Bone marrow (tissue), 2 donors: ENCODE results near the gene IGSF21.
"Not testable (repeated sequence)": the region's sequence is repeated elsewhere in the genome, so short reads cannot be mapped to it uniquely, and the experiment has no call there.

ENCODE experiments used
- DNase-seq, 2 donors: peaks; one replicate each; lab custom pipeline; 2025; lab: John Stamatoyannopoulos, UW

The IGSF21 gene

DNA sequence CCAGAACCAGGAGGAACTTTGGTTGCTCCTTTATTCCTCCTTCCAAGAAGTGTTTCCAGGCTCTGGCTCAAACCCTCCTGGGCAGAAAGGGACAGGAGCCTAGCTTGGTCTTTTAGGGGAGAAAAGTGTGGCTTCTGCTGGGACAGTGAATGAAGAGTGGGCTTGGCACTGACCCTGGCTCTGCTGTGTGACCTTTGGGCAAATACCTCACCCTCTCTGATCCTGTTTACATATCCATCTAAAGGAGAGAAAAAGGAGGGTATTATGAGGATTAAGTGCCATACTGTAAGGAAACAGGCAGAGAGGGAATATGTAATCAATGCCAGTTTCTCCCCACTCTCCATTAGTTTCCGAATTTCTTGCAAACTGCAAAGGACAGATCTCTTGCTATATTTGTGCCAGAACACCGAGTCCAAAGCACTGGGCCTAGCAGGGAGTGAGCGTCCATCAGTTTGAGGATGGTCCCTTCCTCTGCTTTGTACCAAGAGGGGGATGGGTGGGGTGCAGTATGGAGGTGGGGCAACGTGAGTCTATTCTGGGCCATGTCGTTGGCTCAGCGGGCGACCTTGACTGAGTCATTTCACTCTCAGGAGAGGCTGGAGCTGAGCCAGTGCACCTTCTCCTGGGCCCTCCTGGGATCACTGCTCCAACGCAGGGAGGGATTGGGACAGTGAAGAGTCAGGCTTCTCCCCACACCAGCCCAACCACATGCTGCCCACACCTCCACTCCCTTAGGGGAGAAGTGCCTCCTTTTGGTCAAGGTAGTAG, 38.4 kb downstream of the IGSF21 start:
- no peak for DNase-seq

DNA sequence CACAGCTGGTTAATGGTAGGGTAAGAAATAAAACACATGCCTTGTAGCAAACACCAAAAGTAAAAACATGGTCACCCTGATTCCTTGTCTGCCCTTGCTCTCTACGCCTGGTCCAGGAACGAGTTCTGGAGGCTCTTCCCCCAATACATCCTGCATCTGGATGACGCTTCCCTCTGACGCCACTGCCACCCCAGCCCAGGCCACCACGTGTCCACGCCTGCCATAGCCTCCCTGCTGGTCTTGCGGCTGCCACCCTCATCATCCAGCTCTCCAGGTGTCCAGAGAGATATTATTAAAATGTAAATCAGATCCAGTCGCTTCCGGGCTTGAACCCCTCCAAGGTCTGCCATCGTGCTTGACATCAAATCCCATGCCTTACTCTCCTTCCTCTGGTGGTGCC, 39.3 kb downstream of the IGSF21 start:
- DNase-seq, result no peak

DNA sequence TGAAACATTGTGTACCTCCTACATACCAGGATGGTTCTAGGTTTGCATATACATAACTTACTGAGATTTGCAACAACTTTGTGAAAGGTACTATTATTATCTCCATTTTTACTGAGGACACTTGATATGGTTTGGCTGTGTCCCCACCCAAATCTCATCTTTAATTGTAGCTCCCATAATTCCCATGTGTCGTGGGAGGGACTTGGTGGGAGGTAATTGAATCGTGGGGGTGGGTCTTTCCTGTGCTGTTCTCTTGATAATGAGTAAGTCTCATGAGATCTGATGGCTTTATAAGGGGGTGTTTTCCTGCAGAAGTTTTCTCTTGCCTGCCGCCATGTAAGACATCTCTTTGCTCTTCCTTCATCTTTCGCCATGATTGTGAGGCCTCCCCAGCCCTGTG, 40.1 kb downstream of the IGSF21 start:
- DNase-seq, result no peak

DNA sequence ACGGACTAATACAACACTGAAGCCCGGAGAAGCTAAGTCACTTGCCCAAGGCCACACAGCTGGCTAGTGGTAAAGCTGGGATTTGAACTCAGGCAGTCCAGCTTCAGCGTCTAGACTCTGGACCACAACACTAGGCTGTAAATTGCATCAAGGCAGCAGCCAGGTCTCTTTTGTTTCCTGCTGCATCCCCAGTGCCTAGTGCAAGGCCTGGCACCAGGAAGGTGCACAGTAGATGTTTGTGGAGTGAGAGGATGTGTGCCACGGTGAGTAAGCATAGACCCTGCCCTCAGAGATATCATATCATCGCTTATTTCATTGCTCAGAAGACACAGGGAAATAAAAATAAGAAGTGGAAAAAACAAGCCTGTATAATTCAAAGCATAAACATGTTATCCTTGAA, 40.9 kb downstream of the IGSF21 start:
- no peak for DNase-seq

DNA sequence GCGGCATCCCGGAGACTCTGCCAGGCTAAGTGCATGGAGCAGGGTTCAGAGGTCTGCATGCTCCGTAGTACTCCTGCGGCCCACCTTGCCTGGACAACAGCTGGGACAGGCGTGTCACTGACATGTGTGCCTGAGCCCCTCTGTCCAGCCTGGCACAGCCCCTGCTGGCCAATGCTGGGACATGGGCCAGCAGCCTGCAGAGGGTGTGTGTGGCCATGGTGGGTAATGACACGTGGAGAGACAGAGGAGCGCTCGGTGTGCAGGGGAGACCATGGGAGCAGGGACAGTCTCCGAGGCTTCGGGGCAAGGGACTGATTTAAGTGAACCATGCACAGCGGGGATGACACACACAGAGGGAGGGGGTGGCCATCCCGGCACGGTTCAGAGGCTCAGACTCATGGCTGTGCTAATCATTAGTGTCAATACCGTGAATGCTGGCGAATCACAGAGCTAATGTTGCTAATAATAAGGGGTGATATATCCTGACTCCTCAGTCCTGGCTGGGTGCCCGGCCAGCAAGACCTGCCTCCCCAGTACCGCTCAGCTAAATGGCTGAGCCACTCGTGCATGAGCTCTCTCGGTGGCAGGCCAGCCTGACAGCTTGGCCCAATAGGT, 41.5 kb downstream of the IGSF21 start:
- no peak for DNase-seq

DNA sequence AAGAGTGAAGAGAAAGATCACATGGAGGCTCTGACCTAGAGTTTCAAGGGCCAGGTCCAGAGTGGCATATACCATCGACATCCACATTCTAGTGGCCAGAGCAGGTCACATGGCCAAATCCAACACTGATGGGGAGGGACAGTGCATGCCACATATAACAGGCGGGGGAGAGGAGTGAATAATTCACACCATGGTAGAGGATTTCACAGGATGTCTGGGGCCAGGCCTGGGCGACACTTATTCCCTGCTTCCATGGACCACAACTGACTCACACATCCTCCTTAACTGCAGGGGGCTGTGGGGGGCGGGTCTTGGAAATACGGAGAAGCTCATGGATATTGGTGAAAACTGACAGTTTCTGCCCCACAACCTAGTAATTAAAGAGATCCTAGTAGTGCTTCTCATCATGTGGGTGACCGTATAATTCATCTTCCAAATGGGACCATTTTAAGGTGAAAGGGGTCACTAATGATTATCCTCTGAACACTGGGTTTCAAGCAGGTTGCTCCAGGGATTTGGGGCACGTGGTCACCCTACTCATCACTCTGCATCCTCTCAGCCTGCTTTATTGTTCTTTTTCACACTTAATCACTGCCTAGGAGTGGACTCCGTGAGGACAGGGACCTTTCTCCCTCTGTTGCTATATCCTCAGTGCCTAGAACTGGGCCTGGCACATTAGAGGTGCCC, 44.0 kb downstream of the IGSF21 start:
- DNase-seq, result no peak

DNA sequence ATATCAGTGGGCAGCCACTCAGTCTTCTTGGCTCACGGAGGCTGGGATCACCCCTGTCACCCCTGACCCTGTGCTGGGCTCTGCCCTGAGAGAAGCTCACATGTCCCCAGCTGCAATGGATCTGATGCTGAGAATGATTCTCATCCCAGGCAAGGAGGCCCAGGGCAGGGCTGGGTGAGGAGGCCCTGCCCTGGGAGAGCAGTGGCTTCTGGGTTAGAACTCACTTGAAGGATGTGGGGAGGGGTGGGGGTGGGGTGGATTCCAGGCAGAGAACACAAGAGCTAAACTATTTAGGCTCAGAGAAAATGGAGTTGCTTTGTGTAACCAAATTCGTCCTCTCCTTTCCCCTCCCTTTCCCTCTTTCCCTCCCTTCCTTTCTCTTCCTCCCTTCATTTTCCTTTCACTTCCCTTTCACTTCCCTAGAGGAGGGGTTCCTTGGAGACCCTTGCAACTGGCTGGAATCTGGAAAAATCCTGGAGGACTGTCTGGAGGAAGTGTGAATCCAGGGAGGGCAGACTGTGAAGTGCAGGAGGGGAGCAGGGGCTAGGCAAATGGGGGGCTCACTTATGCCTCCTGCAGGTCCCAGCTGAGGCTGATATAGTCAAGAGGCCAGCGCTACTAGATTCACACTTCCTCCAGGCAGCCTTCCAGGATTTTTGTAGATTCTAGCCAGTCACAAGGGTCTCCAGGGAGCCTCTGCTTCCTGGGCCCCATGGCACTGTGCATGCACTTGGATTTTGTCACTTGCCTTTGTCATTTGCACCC, 47.0 kb downstream of the IGSF21 start:
- no peak for DNase-seq

DNA sequence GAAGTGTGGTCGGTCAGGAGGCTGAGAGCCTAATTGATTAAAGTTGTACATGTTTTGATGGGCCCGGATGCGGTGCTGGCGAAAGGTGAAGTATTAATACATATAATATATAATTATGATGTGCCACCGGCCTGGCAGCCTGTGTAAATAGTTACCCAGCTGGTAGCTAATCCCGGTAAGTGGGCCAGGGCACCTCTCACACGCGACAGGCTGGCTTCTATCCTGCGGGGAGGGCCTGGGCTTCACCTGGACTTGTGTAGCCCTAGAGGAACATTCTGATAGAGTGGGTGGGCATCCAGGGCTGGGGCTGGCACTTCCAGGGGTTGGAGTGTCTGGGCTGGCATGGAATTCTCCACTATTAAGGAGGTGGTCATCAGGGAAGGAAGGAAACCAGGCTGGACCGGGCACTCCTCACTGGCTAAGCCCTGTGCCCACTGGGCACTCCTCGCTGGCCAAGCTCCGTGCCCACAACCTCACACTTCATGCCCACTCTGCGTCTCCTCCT, 48.3 kb downstream of the IGSF21 start:
- no peak for DNase-seq

DNA sequence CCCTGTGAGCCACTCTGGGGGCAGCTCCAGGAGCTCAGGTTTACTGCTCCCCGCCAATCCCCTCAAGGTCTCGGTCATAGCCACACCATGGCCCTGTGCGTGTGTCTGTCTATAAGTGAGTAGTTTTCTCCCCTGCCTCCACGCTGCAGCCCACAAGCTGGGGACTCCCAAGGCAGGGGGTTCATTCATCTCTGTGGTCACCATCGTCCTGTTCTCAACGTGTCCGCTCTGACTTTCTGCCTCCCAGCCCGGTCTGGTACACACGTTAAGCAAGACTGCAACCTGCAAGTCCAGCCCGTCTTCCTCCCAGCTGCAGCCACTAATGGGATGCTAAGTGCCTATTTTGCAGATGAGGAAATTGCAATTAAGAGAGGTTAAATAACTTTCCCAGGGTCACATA, 49.8 kb downstream of the IGSF21 start:
- DNase-seq, result no peak

DNA sequence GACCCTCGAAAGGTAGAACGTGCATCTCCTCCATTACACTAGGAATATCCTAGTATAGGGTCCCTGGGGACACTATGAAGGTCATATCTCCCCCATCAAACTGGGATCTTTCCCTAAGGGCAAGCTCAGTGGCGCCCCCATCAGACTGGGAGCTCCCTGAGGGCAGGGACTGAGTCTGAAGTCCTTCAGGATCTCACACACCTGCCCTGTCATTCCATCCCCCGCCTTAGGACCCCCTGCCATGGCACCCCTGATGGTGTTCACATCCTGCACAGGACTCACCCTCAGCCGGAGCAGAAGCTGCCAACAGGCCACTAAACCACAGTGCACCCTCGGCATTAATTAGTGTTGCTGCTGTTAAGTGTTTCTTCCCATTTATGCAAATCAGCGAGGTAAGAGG, 50.4 kb downstream of the IGSF21 start:
- DNase-seq, result no peak

DNA sequence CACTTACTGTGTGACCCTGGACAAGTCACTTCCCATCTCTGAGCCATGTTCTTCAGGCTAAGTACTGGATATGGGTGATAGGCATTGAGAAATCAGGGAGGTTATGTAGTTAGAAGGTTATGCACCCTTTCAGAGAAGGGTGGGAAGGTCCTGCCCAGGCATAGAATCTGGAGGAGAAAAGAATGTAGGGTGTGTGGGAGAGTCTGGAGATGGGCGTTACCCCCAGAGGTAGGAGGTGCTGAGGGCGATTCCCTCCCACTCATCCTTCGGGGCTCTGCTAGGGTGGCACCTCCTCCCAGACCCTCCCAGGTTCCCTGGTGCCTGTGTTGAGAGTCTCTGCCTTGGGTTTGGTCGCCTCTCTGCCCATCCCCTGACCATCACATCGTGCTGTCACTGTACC, 51.1 kb downstream of the IGSF21 start:
- no peak for DNase-seq

DNA sequence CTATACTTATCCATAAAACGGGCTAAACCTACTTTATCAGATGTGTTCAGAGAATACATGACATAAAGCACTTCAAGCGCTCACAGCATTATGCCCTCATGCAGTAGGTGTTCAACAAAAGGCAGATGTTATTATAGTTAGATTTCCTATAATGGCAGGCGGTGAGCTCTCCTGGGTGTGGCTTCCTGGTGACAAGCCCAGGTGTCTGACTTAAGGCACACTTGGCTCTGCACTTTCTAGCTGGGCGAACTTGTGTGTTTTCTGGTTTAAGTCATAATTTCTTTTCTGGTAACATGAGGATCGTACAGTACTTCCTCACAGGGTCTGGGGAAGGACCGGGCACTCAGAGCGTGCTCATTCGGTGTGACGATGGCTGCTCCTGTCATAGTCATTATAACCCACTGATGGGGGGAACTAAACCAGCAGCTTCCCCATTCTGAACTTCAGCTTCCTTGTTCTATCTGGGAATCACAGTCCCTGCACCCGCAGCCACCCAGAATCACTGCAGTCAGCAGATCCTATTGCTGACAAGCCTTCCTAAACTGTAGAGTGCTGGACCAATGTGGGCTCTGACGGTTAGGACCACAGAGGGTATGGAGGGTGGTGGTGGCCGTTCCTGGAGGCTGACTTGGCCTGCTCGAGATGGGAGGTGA, 52.8 kb downstream of the IGSF21 start:
- no peak for DNase-seq

DNA sequence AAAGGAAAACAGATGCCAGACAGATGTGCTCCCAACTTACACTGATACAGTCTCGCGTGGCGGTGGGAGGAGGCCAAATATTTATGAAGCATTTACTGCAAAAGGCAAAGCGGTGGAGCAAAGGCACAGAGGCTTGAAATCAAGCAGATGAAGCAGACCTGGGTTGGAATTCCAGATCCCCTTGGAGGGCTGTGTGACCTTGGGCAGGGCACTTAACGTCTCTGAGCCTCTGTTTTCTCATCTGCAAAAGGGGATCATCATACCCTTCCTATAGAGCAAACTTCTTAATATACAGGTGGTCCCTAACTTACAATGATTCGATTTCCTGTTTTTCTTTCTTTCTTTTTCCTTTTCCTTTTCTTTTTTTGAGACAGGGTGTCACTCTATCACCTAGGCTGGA, 54.1 kb downstream of the IGSF21 start:
- no peak for DNase-seq

DNA sequence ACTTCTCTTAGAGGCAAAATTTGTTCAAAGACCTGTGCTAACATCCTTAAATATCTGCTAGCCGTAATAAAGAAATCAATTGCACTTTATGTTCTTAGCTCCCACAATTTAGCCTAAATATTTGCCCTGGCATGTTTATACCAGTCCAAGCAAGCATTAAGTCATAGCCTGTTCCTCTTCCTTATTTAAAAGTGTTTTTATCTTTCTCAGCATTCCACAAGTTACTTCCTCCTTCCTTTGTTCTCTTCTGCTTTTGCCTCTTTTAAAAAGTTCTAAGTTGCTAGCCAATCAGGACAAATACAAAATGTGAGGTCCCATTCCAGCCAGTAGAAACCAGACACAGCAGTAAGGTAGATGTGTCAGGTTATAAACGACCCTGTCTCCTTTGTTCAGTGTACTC, 58.0 kb downstream of the IGSF21 start:
- not testable (repeated sequence) for DNase-seq

DNA sequence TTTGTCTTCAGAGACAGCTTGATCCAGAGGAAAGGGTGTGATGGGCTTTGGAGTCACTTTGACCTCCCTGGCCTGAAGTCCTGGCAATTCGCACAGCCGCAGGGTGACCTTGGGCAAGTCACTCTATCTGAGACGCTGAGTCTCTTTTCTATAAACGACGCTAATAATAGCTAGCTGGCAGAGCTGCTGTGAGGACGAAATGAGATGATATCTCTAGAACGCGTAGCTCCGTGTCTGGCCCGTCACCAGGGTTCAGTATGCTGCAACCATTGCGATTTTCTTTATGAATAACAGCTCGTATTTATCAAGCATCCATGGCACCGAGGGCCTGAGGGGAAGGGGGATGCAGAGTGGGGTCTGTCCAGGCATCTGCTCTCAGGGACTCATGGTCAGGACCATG, 58.7 kb downstream of the IGSF21 start:
- DNase-seq, result no peak

DNA sequence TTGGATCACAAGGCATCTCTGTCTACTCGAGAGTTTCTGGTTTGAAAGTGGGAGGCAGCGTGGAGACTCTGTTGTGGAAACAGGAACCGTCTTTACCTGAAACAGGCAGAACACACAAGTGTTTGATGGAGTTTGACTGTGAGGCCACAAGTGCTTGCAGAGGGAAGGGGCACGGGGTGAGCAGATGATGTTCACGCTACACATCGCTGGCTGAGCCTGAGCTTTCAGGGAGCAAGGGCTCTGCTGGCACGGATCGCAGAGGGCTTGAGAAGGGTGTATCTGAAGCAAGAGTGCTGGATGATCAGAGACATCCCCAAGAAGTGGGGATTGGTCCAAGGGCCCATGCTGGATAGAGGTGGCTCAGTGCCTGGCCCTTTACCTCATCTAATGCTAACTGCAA, 59.3 kb downstream of the IGSF21 start:
- no peak for DNase-seq

DNA sequence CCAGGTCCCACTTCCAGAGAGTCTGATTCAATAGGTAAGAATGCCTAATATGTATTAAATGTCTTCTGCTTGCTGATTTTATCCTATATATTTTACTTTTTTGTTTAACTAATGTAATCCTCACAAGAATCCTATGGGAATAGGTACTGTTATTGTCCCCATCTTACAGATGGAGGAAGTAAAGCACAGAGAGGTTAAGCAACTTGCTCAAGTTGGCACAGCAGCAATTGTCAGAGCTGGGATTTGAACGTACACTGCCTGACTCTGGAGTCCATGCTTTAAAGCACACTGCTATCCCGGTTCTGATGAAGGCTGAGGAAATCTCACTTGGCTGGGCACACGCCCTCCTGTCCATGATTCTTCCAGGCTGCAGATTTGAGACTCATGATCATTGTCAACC, 62.8 kb downstream of the IGSF21 start:
- DNase-seq, result no peak

DNA sequence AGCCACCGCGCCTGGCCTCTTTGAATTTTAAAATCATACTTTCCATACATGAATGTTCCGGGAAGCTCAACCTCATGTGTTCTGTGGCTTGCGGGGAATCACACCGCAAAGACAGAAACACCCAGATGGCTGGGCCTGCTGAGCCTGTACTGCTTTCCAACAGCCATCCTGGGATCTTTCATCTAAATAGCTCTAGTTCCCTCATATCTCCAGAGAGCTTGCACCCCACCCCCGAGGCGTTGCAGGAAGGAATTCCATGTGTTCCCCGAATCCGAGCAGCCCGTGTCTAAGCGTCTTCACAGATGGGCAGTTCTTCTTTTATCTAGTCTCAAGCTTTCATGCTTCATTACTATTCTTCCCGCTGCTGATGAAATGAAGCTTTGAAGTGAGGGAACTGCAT, 66.4 kb downstream of the IGSF21 start:
- DNase-seq, result no peak

DNA sequence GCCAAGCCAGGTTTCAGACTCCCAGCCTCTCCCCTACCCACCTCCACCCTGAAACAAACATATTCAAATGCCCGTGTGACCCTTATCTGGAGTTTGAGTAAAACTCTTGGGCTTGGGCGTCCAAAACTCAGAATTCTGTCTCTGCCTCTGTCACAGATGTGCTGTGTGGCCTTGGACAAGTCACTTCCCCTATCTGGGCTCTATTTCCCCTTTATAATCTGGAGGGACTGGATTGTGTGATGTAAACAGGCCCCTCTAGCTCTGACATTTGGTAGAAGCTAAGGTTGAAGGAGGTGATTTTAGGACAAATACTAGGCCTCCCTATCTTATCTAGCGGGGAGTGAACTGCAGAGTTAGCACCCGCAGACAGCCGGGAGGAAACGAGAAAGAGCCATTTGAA, 67.5 kb downstream of the IGSF21 start:
- DNase-seq, result no peak

DNA sequence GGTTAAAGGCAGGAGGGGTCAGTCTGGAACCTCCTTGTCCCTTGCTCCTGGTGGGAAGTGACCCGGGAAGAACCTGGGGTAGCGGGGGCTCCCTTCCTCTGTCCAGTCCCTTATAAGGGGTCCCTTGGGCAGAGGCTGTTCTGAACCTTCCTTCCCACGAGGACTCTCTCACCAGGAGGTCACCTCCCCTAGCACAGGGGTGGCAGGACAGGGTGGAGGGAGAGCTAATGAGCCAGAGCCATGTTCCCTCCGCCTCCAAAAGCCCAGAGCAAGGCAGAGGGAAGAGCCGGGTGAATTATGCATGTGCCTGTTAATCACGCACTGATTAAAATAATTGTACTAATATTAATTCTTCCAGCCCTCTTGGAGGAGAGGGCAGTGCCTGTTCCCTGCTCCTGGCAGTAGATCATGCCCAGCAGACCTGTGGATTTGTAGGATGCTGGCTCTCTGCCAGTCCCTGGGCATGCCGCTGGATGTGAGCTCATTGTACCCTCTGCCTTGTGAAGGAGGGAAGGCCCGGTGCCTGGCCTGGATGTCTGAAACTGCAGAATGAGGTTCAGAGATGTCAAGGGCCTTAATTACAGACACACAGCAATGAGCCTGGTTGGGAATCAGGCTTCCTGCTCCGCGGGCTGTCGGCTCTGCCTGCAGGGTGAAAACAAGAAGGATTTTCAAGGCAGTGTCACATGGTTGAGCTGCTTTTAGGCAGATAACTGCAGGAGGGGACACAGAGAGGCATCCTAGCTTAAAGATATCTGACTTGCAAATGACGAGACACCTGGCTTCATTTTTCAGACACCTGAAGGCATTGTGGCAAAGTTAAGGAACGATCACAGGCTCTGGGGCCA, 68.2 kb downstream of the IGSF21 start:
- DNase-seq, result no peak

DNA sequence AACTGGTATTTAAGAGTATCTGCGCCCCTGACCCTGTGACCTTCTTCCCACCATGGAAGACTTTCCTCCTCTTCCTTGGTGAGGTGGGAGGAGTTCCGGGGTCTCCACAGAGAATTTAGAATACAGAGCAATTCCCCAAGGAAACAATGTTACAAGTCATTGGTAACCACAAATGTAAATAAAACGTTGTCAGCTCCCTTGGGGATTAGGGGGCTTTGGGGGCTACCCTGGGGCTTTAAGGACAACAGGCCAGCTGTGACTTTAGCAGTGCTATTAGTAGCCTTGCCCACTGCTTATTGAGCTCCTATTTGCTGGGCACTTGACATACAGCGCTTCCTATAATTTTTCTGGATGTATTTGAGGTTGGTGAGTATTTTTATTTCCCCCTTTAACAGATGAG, 69.0 kb downstream of the IGSF21 start:
- DNase-seq, result no peak
